ENCODE measurements around the gene DCT.

DNA sequence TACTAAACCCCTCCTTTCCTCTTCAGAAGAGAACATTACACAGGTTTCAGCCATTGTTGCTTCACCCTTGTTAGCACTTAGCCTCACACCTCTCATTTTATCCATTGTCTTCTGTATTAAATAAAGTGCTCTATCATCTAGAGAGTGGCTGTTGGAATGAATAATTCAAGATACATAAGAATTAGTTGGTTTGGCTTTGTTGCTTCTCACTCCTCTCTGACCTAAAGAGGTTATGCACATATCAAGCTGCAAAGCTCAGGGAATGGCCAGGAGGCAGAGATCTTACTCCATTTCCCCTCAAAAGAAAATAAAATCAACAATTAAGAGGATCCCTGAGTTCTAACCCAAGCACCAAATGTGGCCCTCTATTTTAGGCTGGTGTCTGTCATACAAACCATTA lies 79.7 kb downstream of the DCT start:
- TF ChIP-seq EZH2 (IDR thresholded peaks at IDR 0.05; ENCODE audit: insufficient read depth, poor library complexity, severe bottlenecking) (no peak), EZH2phosphoT487 (IDR thresholded peaks at IDR 0.05; ENCODE audit: insufficient read depth, low read depth) (no peak)

All from GM23248 (cell line).